ENCODE measurements around the gene IL4R.
"Not testable (repeated sequence)": the region's sequence is repeated elsewhere in the genome, so short reads cannot be mapped to it uniquely, and the experiment has no call there.

Gene IL4R

DNA sequence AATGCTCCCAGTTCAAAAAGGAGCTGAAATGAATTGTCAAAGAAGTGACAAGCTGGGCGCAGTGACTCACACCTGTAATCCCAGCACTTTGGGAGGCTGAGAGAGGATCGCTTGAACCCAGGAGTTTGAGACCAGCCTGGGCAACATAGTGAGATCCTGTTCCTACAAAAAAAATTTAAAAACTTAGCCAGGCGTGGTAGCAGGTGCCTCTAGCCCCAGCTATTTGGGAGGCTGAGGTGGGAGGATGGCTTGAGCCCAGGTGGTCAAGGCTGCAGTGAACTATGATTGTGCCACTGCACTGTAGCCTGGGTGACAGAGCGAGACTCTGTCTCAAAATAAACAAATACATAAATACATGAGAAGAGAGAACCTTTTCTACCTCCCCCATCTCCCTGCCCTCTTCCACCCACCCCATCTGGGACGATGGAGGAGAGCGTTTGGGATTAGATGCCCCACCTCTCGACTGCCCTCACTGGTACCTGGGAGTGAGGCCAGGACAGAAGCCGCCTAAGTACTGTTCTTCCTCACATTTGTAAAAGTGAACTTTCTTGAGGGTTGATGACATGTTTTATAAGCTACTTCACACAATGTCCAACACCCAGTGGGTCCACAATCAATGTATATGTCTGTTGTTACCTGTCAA is 2.4 kb downstream of the IL4R start:
- no peak for DNase-seq

DNA sequence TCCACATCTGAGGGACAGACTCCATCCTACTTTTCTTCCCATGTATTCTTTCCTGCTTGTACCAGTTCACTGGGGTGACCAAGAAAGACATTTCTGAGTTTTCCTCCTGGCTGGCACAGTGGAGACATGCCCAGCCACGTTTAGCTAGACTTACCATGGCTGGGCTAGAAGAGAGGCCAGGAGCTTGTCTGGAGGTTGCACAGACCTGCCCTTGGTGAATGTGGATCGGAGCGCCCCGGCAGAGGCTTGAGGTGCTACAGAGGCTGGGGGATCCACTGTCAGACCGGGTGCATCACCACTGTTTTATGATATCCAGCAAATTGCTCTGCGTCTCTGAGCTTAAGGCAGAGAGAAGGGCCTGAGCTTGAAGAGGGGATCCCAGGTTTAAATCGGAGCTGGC is 3.5 kb downstream of the IL4R start:
- no peak for DNase-seq

DNA sequence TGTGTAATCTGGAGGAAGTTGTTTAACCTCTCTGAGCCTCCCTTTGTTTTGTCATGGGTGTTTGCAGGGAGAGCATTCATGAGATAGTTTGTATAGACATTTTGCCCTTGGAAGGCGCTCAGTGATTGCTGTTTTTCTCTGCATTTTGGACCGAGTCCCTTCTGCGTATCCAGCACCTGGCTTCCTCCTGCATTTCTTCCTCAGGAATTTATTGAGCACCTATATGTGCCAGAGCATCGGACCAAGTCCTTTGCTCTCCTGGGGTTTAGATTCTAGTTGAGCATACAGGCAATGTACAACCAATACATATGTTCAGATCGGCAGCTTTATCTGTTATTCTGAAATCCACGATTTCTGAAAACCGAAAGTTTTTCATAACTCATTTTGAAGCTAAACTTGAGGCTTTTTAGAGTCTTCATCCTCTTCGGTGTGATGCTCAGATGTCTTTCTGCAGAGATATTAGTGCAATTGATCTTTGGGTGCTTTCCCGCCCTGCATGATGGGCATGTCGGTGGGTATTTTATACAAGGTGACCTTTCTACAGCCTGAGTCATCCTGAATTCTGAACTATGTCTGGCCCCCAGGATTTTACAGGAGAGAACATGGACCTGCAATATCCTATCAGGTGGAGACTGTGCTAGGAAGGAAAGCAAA is 4.1 kb downstream of the IL4R start:
- no peak for DNase-seq

DNA sequence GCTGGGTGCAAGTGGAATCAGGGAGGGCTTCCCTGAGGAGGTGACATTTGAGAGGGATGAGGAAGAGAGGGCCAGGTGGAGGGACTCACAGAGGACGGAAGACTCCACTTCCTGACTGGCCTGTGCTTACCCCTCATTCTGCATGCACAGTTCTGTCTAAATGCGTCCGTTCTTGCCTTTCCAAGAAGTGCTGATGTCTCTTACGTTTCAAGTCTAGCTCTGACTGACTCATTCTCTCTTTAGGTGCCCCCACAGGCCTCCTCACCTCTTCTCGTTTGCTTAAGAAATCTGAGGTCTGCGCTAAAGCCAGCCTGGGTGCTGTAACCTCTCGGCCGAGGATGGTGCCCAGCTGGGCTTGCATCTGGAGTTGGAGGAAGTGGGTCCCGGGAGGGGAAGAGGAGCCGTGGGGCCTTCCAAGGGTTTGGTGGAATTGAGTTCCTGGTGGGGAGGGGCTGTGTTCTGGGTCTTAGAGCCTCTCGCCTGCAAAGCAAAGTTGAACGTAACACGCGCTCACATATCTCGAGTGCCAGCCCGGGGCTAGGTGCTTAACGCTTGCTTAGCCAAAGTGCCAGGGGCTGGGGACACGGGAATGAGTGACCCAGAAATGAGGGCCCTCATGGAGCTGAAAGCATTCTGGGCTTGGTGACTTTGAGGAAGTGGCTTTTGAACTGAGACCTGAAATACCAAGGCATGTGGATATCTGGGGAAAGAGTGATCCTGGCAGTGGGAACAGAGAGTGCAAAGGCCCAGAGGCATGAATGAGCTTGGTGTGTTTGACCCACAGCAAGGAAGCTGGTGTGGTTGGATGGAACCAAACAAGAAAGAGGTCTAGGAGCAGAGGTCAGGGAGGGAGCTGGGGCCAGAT is 4.8 kb downstream of the IL4R start:
- DNase-seq = no peak

DNA sequence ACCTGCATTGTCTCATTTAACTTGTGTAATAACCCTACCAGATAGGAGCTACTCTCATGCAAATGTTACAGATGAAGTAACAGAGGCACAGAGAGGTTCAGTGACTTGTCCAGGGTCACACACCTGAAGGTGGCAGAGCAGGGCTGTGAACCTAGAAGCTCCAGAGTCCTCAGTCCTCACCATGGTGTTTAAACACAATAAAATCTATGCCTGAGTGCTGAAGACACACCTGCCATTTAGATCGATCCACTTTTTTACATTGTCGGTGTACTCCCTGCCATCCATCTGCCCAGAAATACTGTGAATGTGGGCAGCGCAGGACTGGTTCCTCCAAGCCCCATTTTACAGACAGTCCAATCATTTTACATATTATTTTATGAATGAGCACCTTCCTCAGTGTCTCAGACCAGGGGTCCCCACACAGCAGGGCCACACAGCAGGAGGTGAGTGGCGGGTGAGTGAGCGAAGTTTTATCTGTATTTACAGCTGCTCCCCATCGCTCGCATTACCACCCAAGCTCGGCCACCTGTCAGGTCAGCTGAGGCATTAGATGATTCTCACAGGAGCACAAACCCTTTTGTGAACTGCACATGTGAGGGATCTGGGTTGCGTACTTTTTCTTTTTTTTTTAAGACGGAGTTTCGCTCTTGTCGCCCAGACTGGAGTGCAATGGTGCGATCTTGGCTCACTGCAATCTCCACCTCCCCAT is 5.6 kb downstream of the IL4R start:
- no peak for DNase-seq

DNA sequence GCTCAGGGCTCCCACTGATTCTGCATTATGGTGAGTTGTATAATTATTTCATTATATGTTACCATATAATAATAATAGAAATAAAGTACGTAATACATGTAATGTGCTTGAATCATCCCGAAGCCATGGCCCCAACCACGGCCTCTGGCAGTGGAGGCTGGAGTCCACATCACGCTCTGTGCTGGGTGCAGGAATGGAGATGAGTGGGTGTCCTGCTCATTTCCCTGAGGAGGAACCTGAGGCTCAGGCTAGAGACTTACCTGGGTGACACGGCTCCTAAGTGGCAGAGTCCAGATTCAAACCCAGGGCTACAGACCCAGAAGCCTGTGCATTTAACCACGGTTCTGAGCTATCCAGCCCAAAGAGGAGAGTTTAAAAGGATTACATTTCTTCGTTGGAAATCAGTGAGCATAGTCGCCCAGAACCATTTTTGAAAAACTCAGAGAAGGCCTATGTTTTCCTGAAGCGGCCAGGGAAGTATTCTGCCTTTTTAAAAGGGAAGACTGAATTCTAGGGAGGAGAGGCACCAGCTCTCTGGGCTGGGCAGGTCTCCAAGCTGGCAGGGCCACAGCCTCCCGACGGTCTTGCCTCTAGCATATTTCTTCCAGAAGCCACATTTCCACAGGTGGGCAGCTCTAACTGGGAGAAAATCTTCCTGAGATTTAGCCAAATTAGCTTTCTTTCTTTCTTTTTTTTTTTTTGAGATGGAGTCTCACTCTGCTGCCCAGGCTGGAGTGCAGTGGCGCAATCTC is 6.7 kb downstream of the IL4R start:
- no peak for DNase-seq

DNA sequence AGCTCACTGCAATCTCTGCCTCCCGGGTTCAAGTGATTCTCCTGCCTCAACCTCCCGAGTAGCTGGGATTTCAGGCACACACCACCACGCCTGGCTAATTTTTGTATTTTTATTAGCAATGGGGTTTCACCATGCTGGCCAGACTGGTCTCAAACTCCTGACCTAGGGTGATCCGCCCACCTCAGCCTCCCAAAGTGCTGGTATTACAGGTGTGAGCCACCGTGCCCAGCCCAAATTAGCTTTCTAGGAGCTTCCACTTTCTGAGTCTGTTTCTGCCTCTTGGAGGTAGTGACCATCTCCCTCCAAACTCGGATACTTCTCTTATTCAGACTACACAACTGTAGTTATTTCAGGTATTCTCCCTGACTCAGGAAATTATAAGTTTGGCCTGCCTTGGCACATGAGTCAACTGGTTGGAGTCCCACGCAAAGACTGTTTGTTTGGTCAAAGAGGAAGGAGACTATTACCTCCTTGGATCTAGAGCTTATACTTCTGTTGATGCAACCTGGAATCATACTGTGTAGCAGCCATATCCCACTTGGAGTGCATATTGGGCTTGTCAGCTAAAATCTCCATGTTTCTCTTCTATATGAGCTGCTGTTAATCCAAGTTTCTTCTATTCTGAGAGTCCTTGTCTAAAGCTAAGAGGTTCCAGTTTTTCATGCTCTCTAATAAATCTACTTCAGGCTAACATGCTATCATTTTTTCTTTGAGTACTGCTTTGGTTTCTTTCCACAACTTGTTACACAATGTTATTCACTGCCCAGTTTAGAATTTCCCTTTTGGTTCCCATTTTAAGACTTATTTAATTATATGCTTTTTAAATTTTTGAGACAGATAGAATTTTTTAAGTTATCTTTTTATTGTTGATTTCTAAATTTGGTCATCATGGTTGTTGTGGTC is 7.5 kb downstream of the IL4R start:
- no peak for DNase-seq

DNA sequence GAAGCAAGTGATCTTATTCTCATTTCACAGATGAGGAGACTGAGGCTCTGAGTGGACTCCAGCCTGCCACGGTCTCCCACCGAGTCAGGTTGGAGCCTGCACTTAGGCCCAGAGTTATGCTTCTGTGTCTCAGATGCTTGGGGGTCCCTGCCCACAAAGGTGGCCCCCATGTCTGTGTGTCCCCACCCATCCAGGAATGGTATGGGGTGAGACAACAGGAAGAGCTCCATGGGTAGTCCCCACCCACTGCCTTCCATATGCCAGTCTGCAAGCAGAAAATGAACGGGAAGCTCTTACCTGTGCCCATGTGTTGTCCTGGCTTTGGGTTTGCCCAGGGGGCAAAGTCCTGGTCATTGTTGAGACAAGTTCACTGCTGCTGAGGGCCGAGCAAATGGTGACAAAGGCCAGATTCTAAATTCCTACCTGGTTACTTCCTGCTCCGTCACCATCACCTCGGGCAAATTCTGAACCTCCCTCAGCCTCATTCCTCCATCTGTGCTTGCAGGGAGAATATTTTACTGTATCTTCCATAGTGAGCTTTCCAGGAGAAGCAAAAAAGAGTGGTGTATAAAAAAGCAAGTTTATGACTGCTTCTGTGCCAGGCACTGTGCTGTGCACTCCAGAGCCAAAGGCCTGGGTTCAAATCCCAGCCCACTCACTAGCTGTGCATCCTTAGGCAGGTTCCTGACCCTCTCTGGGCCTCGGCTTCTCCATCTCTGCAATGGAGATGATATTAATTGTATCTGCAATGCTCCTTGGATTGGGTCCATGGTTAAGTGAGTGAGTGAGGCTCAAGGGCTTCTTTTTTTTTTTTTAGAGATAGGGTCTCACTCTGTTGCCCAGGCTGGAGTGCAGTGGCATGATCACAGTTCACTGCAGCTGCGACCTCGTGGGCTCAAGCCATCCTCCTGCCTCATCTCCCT is 9.3 kb downstream of the IL4R start:
- no peak for DNase-seq

DNA sequence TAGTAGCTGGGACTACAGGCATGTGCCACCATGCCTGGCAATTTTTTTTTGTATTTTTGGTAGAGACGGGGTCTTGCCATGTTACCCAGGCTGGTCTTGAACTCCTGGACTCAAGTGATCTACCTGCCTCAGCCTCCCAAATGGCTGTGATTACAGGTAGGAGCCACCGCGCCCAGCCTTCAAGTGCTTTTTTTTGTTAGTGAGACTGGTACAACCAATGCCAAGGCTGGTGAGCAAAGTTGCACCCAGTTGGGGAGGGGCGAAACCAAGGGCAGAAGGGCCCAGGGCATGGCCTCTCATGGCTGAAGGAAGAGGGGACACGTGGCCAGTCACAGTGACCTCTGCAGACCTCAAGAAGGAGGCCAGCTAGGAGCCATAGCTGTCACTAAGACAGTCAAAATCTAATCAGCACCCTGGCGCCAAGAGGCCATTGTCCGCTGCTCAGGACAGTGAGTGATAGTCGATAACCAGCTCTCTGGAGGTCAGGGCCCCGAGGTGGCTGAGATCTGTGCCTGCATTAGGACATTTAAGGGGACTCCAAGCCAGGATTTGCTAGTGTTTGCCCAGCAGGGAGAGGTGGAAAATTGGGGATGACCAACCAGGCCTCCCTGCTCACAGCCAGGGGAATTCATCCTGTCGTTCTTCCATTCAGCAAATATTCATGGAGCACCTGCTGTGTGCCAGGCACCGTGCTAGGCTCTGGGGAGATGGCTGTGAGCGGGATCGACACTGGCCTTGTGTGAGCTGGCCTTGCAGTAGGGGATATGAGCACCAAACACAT is 10.2 kb downstream of the IL4R start:
- no peak for DNase-seq

DNA sequence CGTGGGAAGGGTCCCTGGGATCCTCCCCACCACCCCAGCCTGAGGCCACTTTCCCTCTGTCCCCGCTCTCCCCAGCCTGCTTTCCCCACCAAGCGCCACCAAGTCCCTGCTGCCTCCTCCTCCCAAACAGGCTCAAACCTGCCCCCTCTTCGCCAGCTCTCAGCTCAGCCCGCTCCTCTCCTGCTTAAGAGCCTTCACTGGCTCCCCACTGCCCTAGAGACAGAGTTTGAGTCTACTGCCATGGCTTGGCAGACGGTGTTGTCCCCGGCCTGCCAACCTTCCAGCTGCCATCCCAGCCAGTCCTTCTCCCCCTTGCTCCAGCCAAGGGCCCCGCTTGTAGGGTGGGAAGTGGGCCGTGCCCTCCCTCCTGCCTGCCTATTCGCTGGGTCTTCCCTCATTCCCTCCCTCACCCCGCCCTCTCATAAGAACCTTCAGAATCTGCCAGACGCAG is 11.1 kb downstream of the IL4R start:
- DNase-seq = no peak

DNA sequence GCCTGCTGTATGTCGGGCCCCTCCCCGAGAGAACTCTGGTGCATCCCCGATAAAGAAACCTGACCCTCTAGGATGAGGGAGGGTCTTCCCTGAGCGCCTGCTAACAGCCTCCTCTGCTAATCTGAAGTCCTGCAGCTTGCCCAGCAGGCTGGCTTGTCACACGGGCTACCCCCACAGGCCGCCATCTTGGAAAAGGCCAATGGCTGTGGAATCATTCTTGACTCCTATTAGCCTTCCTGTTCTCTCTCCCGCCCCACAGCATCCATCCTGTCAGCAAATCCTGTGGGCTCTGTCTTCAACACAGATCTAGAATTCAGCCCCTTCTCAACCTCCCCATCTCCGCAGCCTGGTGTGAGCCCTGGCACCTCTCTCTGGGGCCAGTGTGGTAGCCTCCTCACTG is 12.0 kb downstream of the IL4R start:
- no peak for DNase-seq

DNA sequence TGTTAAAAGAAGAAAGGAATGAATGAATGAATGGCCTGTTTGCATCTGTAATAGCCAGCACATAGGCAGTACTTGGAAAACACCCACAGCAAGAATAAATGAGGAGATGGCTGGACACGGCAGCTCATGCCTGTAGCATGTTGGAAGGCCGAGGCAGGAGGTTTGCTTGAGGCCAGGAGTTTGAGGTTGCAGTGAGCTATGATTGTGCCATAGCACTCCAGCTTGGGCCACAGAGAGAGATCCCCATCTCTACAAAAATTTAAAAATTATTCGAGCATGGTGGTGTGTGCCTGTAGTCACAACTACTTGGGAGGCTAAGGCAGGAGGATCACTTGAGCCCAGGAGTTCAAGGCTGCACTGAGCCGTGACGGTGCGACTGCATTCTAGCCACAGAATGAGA is 12.5 kb downstream of the IL4R start:
- DNase-seq = no peak

DNA sequence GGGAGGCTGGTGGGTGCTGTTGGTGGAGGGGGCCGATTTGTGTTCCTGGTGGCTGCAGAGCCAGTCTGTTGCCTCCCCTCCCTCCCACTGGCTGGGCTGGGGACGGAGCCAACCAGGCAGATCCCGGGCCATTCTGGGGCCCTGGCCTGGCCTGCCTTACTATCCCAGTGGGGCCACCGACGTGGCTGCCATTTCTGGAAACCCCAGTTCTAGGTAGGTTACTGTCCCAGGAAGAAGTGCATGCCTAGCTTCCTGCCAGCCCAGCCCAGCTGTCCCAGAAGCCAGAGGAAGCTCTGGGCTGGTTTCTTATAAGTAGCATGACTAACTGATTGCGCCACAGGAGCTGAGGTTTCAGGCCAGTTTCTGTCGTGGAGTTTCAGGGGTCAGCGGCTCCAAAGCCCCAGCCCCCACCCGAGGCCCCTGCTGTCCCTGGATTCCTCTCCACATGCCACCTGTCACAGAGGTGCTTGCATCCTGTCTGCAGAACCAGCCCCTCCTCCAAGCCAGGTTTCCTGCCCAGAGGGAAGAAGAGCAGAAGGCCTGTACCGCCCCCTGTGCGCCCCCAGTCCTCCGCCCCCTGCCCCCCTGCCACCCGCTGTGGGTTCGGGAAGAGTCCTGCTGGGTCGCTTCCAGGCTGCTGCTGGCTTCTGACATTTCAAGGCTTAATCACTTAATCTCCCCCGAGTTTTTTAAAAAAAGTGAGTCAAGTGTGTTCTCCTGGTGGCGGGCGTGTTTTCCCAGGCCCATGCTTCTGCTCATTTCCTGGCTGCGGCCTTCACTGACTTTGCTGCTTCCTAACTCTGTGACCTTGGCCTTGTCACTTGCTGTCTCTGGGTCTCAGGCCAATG is 13.2 kb downstream of the IL4R start:
- DNase-seq = no peak

DNA sequence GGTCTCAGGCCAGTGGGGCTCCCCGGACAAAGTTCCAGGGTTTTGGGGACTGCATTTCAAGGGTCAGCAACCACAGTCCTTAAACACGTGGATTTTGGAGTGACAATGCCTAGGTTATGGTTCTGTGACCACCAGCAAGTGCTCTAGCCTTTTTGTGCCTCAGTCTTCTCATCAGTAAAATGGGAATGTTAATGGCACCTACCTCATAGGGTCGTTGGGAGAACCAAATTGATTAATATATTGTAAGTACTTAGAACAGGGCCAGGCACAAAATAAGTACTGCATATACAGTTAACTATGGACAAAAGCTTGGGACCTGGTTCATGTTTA is 13.8 kb downstream of the IL4R start:
- no peak for DNase-seq

DNA sequence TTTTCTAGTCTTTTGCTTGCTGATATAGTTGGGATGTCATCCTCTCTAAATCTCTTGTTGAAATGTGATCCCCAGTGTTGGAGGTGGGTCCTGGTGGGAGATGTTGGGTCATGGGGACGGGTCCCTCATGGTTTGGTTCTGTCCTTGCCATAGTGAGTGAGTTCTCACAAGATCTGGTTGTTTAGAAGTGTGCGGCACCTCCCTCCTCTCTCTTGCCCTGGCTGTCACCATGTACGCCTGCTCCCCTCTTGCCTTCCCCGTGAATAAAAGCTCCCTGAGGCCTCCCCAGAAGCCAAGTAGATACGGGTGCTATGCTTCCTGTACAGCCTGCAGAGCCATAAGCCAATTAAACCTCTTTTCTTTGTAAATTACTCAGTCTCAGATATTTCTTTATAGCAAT is 15.2 kb downstream of the IL4R start:
- DNase-seq = no peak

DNA sequence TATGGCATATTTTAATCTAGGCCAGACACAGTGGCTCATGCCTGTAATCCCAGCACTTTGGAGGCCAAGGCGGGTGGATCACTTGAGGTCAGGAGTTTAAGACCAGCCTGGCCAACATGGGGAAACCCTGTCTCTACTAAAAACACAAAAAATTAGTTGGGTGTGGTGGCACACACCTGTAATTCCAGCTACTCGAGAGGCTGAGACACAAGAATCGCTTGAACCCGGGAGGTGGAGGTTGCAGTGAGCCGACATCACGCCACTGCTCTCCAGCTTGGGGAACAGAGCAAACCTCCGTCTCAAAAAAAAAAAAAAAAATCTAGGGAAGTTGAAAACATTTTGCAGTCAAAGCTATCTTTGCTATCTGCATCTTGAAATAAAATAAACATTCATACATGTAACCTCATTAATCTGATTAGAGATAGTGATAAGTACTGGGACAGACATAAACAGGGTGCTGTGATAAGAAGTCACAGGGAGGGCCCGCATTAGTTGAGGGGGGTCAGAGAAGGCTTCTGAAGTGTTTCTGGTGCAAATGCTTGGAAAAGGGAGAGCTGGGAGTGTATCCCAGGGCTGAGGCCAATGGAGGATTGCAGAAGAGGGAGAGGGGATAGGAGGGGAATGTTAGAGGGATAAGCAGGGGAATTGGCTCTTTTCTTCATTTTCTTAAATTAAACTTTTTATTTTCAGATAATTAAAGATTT is 15.8 kb downstream of the IL4R start:
- not testable (repeated sequence) for DNase-seq

DNA sequence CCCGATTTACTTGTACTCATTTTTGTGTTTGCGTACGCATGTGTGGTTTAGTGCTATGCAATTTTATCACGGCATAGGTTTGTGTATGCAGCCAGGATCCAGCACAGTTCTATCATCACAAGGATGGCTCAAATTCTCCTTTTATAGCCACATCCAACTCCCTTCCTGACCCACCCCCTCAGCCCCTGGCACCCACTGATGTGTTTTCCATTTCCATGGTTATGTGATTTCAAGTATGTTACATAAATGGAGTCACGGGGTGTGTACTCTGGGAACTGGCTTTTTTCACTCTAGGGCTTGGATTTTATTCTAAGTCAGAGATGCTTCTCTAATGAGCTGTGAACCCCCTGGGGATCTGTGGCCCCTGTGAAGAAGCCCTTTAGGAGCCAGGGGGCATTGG is 16.8 kb downstream of the IL4R start:
- DNase-seq = no peak

DNA sequence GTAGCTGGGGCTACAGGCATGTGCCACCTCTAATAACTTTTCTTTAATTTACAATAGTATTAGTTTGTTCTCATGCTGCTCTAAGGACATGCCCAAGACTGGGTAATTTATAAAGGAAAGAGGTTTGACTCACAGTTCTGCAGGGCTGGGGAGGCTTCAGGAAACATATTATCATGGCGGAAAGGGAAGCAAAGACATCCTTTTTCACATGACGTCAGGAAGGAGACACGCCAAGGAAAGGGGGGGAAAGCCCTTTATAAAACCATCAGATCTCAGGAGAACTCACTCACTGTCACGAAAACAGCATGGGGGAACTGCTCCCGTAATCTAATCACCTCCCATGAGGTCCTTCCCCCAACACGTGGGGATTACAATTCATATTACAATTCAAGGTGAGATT is 18.3 kb downstream of the IL4R start:
- DNase-seq = no peak

Data from NCI-H1436 (cell line).